ENCODE measurements around the gene EDIL3. TPM values are rescaled to one million over a fixed set of nuclear protein-coding genes. Genes with fewer than 3 reads are reported as not detected.

EDIL3 gene
- total and polyA plus RNA-seq, 2 donors (not counting 3 experiments of a cell fraction or from before 2014, with no cell fraction given), result 9.1 to 28.8 TPM

GRCh38 chr5:84168841-84169240, 215.8 kb downstream of the EDIL3 start:
- no peaks in the 10 kb centered on the region for H4K20me1 ChIP-seq (replicated peaks; ENCODE audit: control insufficient read depth, extremely low read depth, insufficient read depth, low read length)
- H3K79me2 ChIP-seq (ENCODE audit: control insufficient read depth, insufficient read depth, low read length), result no peaks in the 10 kb centered on the region
- no peaks in the 10 kb centered on the region for H3K27me3 ChIP-seq (ENCODE audit: control insufficient read depth in 2 of 2, insufficient read depth in 2 of 2, low read length in 2 of 2)
- no TSS peak for BruUV-seq (replicated peaks)
- no peaks in the 10 kb centered on the region for H3K4me1 ChIP-seq (ENCODE audit: control insufficient read depth, extremely low read depth, insufficient read depth, low read length)
- no peaks in the 10 kb centered on the region for H3K36me3 ChIP-seq (ENCODE audit: control insufficient read depth in 2 of 2, extremely low read depth in 1 of 2, insufficient read depth in 2 of 2, low read length in 2 of 2)
- CTCF ChIA-PET, result no interaction called here
- H3K4me2 ChIP-seq (ENCODE audit: insufficient read depth, low read length), result no peak overlapping the region
- H3K4me3 ChIP-seq (replicated peaks in 1 of 3; ENCODE audit: insufficient read depth in 1 of 3, low read depth in 1 of 3, low read length in 3 of 3), result no peak overlapping the region
- DNase-seq (ENCODE audit: low read depth, low spot score) (no peak), FAIRE-seq (no peak)
- no peak overlapping the region for H3K27ac ChIP-seq (ENCODE audit: insufficient read depth, low read depth, low read length)
- no peaks in the 10 kb centered on the region for H3K9me3 ChIP-seq (replicated peaks; ENCODE audit: control insufficient read depth, insufficient read depth, low read length)
- intact Hi-C loops (cut with micrococcal nuclease) (no loop called here), dilution Hi-C loops (cut with MboI; ENCODE audit: extremely low pct_ligation_motif_present, low sequenced_read_pairs) (no loop called here)
- TF ChIP-seq EZH2 (IDR thresholded peaks at IDR 0.05; ENCODE audit: borderline replicate concordance, low read depth, low read length, severe bottlenecking) (no peak), MAX (IDR thresholded peaks at IDR 0.05; ENCODE audit: insufficient read depth, insufficient read length) (no peak), GATA2 (IDR thresholded peaks at IDR 0.05; ENCODE audit: insufficient read depth, insufficient read length, low read depth, low read length) (no peak), POLR2AphosphoS5 (IDR thresholded peaks at IDR 0.05; ENCODE audit: insufficient read depth, low read depth, low read length) (no peak), MYC (IDR thresholded peaks at IDR 0.05; ENCODE audit: low read depth, low read length) (no peak), POLR2A (IDR thresholded peaks at IDR 0.05; ENCODE audit: low read depth, low read length) (no peak), FOS (IDR thresholded peaks at IDR 0.05; ENCODE audit: borderline replicate concordance, insufficient read depth, low read length) (no peak), JUN (IDR thresholded peaks at IDR 0.05; ENCODE audit: borderline replicate concordance, insufficient read depth, insufficient read length, low read depth) (no peak), CTCF (IDR thresholded peaks at IDR 0.05; ENCODE audit: extremely low read depth in 1 of 2, insufficient read depth in 1 of 2, low read depth in 1 of 2, low read length in 2 of 2) (no peak)
- no peak overlapping the region for H3K9ac ChIP-seq (replicated peaks; ENCODE audit: extremely low read depth, insufficient read depth, low read length)
- POLR2A ChIA-PET, result no interaction called here
- no peak overlapping the region for H2AFZ ChIP-seq (ENCODE audit: low read depth, low read length)
- H3K9me1 ChIP-seq (replicated peaks; ENCODE audit: control insufficient read depth, extremely low read depth, insufficient read depth, low read length), result no peaks in the 10 kb centered on the region
